ENCODE measurements around the gene ATP5PO. TPM values are rescaled to one million over a fixed set of nuclear protein-coding genes. Genes with fewer than 3 reads are reported as not detected.

ATP5PO gene
- total RNA-seq, 1 donor from 2014 or later: 272 TPM

Other genes starting within 250 kb of the ATP5PO start
- gene MRPS6, start 157.8 kb upstream of the ATP5PO start, total RNA-seq: 55.8 and 103 TPM in 2 replicates
- 31.9 and 45.0 TPM in 2 replicates for gene SLC5A3, start 157.8 kb upstream of the ATP5PO start, total RNA-seq

All from myocyte (in vitro differentiated cells).